Ascending aorta (tissue), 2 donors: ENCODE data around the gene SIAH2. TPM values are rescaled to one million over a fixed set of nuclear protein-coding genes. Genes with fewer than 3 reads are reported as not detected.

Experiments used
- DNase-seq, 2 donors: peaks; one replicate each; pipeline ENCODE4 v3.0.0-alpha.2; 2019; ENCODE audit warnings: low spot score in 2 of 2
- H3K27ac ChIP-seq, 2 donors: fragments of 200-600 bp; sonication (generic); one replicate each; pipeline ENCODE4 v1.5.1; 2016 to 2017; ENCODE audit warnings: mild to moderate bottlenecking in 1 of 2
- H3K27me3 ChIP-seq: fragments of 200-600 bp; sonication (generic); one replicate; pipeline ENCODE4 v1.5.1; 2017
- H3K36me3 ChIP-seq, 2 donors: fragments of 200-600 bp; sonication (generic); one replicate each; pipeline ENCODE4 v1.5.1; 2016
- H3K4me1 ChIP-seq, 2 donors: fragments of 200-600 bp; sonication (generic); one replicate each; pipeline ENCODE4 v1.5.1; 2016 to 2017; ENCODE audit warnings: mild to moderate bottlenecking in 1 of 2
- H3K4me3 ChIP-seq, 2 donors: fragments of 200-600 bp; sonication (generic); one replicate each; pipeline ENCODE4 v1.5.1; 2016 to 2017; ENCODE audit warnings: mild to moderate bottlenecking in 1 of 2
- H3K9me3 ChIP-seq, 2 donors: fragments of 200-600 bp; sonication (generic); one replicate each; pipeline ENCODE4 v1.5.1; 2016
- CTCF ChIP-seq, 3 experiments: fragments of 200-600 bp in 2 of 3; fragments of 450-650 bp in 1 of 3; sonication (generic) in 2 of 3; IDR thresholded peaks; one replicate each; pipeline ENCODE4 v1.5.1; 2016 to 2019; ENCODE audit warnings: antibody characterized with exemption in 3 of 3, mild to moderate bottlenecking in 1 of 3, moderate library complexity in 1 of 3
- intact Hi-C: fragments of 100-400 bp; cut with DNase I; formaldehyde crosslinking; loops from one replicate; pipeline ENCODE4 v1.15.1; 2023
- total RNA-seq: library from RNA; depleted of rRNA; stranded (reverse); fragments of >200 nt; gene quantifications from one replicate; pipeline ENCODE4 v1.1.0, GENCODE V29; 2016

SIAH2 gene
- total RNA-seq, 1 donor from 2014 or later: 50.9 TPM

- TF ChIP-seq CTCF (IDR thresholded peaks at IDR 0.05): no peak
- no peaks in the 10 kb centered on the region for H3K36me3 ChIP-seq
- H3K4me1 ChIP-seq: peaks cover 0 to 32% of the 10 kb centered on the region in 2 donors
- peak overlapping the region in 1 of 2 donors; percentile 9 for H3K27ac ChIP-seq
- no peak for DNase-seq
- peak overlapping the region; percentile 81 to 94 for H3K4me3 ChIP-seq
- H3K9me3 ChIP-seq: no peaks in the 10 kb centered on the region
- H3K27me3 ChIP-seq: no peaks in the 10 kb centered on the region
- intact Hi-C loops: loop anchor here (5.0 kb wide), 1 partner anchor 353 kb away; the partner anchor contains the start of gene TSC22D2
Observed at GRCh38 chr3:150760431-150761200, 2.4 kb downstream of the SIAH2 start.

DNA sequence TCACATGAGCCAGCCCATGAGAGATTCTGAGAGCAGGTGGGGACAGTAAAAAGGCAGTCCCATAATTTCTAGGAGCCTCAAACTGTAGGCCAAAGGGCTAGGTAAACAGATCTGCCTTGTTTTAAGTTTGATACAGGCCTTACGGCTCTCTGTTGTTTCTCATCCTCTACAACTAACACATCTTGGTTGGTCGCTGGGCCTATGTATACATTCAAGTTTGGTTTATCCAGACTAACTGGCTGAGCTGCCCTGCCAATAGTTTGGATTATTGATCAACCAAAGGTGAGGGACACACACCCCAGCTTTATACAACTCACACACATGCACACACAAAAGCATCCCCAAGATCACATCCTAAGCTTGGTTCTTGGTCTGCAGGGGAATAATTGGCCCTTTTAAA is 3.0 kb downstream of the SIAH2 start:
- DNase-seq: no peak
- intact Hi-C loops: loop anchor here (5.0 kb wide), 1 partner anchor 353 kb away; the partner anchor contains the start of gene TSC22D2
- Histone ChIP-seq H3K4me1 (peaks cover 0 to 34% of the 10 kb centered on the region in 2 donors), H3K4me3 (peak overlapping the region; percentile 81 to 94), H3K9me3 (no peaks in the 10 kb centered on the region), H3K27ac (peak overlapping the region in 1 of 2 donors; percentile 9), H3K27me3 (no peaks in the 10 kb centered on the region), H3K36me3 (no peaks in the 10 kb centered on the region)
- TF ChIP-seq CTCF (IDR thresholded peaks at IDR 0.05): no peak

DNA sequence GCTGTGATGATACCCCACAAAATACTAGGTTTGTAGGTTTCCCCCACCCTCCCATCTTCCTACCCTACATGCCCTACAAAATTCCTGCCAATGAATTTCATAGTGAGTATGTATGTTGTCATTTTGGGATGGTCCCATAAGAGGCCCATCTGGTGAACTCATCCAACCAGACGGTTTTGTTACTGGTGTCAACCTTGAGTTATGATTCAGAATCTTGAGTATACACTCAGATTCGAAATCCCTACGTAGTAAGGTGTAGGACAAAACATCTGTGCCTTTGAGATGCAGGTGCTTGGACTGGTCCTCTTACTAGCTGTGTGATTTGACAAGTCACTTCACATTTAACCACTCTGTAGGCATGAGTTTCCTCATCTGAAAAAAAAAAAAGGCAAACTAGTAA is 3.6 kb downstream of the SIAH2 start:
- H3K27me3 ChIP-seq: no peaks in the 10 kb centered on the region
- intact Hi-C loops: no loop called here
- peaks cover 0 to 34% of the 10 kb centered on the region in 2 donors for H3K4me1 ChIP-seq
- H3K36me3 ChIP-seq: no peaks in the 10 kb centered on the region
- TF ChIP-seq CTCF (IDR thresholded peaks at IDR 0.05): no peak
- no peaks in the 10 kb centered on the region for H3K9me3 ChIP-seq
- H3K4me3 ChIP-seq: peak overlapping the region in 1 of 2 donors; percentile 94
- H3K27ac ChIP-seq: no peak overlapping the region
- no peak for DNase-seq

DNA sequence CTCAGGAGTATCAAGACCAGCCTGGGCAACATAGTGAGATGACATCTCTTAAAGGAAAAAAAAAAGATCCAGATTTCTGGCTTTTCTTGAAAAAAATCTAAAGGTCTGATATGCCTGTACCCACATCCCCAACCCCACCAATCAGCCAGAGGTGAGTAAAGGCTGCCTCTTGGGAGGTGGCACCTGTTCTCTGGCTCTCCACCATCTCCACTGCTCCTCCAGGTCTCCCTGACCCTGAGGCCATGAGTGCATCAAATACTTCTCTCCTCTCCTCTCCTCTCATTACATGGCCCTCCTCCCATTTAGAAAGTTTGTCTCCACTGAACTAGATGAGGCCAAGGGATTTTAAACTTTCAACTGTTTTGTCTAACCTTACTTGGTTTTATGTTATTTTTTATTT is 5.2 kb downstream of the SIAH2 start:
- Histone ChIP-seq H3K4me1 (peaks cover 0 to 34% of the 10 kb centered on the region in 2 donors), H3K36me3 (no peaks in the 10 kb centered on the region), H3K9me3 (no peaks in the 10 kb centered on the region), H3K27me3 (no peaks in the 10 kb centered on the region), H3K4me3 (no peak overlapping the region), H3K27ac (peak overlapping the region in 1 of 2 donors; percentile 15)
- intact Hi-C loops: no loop called here
- no peak for TF ChIP-seq CTCF (IDR thresholded peaks at IDR 0.05)
- no peak for DNase-seq

DNA sequence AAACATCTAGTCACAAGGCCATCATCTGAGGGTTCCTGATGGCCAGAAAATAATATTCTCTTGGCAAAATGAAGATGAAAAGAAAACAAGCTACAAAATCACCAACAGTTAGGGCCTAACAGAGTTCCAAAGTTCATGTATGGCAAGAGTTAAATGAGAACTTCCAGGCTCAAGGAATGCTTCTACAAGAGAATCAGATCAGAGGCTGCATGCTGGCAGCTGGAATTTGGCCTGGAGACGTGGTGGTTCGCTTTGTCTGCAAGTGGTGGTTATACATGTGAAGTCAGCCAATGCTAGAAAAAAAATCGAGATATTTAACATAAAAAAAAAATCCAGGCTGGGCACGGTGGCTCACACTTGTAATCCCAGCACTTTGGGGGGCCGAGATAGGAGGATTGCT is 5.6 kb downstream of the SIAH2 start:
- Histone ChIP-seq H3K4me1 (peaks cover 0 to 34% of the 10 kb centered on the region in 2 donors), H3K9me3 (no peaks in the 10 kb centered on the region), H3K36me3 (no peaks in the 10 kb centered on the region), H3K4me3 (no peak overlapping the region), H3K27ac (peak overlapping the region in 1 of 2 donors; percentile 15), H3K27me3 (no peaks in the 10 kb centered on the region)
- no peak for DNase-seq
- intact Hi-C loops: no loop called here
- TF ChIP-seq CTCF (IDR thresholded peaks at IDR 0.05): no peak
